HG03575 (cell line): ENCODE data around the gene BLACAT1.

Experiments
- ATAC-seq: cut with Tn5 transposase; IDR thresholded peaks from one replicate; pipeline ENCODE4 v1.9.1; 2021; ENCODE audit not compliant: unreplicated experiment, insufficient number of reproducible peaks, low FRiP score; ENCODE audit errors: extremely low read depth

BLACAT1 gene

GRCh38 chr1:205465392-205465791, 9.5 kb upstream of the BLACAT1 start:
- no peak for ATAC-seq

- ATAC-seq: no peak
Measured at GRCh38 chr1:205458777-205459566, 3.1 kb upstream of the BLACAT1 start.

- ATAC-seq: no peak
Measured at GRCh38 chr1:205456868-205457745, 1.3 kb upstream of the BLACAT1 start.

GRCh38 chr1:205456383-205456867, 580 bp upstream of the BLACAT1 start:
- ATAC-seq: no peak

- ATAC-seq: no peak
Measured at GRCh38 chr1:205454903-205455335, 926 bp downstream of the BLACAT1 start.

GRCh38 chr1:205453466-205453865, 2.4 kb downstream of the BLACAT1 start:
- ATAC-seq: no peak

GRCh38 chr1:205452933-205453332, 2.9 kb downstream of the BLACAT1 start:
- ATAC-seq: no peak

- ATAC-seq: no peak
Measured at GRCh38 chr1:205452364-205452763, 3.5 kb downstream of the BLACAT1 start.

GRCh38 chr1:205451759-205452164, 4.1 kb downstream of the BLACAT1 start:
- no peak for ATAC-seq

GRCh38 chr1:205451202-205451601, 4.6 kb downstream of the BLACAT1 start:
- ATAC-seq: no peak

- no peak for ATAC-seq
Measured at GRCh38 chr1:205450448-205450847, 5.4 kb downstream of the BLACAT1 start.

- ATAC-seq: no peak
Measured at GRCh38 chr1:205449750-205450443, 5.9 kb downstream of the BLACAT1 start.

GRCh38 chr1:205449254-205449749, 6.5 kb downstream of the BLACAT1 start:
- no peak for ATAC-seq

GRCh38 chr1:205448540-205449253, 7.1 kb downstream of the BLACAT1 start:
- no peak for ATAC-seq

- ATAC-seq: no peak
Measured at GRCh38 chr1:205447457-205448341, 8.1 kb downstream of the BLACAT1 start.

- no peak for ATAC-seq
Measured at GRCh38 chr1:205446828-205447227, 9.0 kb downstream of the BLACAT1 start.

- no peak for ATAC-seq
Measured at GRCh38 chr1:205445646-205445935, 10.3 kb downstream of the BLACAT1 start.
